CD4-positive, alpha-beta T cell treated with Interleukin-2 at 100 ng/mL for 4 hours (primary cell): ENCODE measurements around the gene OR10H3.
"Not testable (repeated sequence)": the region's sequence is repeated elsewhere in the genome, so short reads cannot be mapped to it uniquely, and the experiment has no call there.

Experiments used
- DNase-seq: peaks from one replicate; pipeline ENCODE4 v3.0.0-alpha.2; 2020; ENCODE audit warnings: low spot score

OR10H3 gene

DNA sequence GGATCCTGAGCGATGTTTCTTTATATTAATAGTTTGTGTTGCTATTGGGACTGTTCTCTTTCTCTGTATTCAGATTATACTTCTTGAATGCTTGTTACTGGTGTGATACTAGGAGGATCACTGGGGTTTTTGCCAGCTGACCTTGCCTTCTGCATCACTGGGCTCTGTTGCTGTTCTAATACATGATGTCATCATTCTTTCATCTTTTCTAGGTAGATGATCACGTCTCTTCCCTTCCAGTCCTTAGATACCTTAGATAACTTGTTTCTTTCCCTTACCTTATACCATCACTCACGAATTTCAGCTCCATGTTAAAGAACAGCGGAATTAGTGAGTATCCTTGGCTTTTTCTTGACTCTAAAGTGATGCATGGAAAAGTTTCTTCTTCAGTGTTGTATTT, at the start of gene OR10H3:
OR10H3 (plus strand) TSS at position 264 of the 400 bp plus-strand sequence. CDS start 3,408 bp downstream, outside the sequence.
- DNase-seq: no peak

GRCh38 chr19:15696654-15697194, 41.1 kb upstream of the OR10H3 start:
- no peak for DNase-seq

GRCh38 chr19:15701757-15702533, 35.8 kb upstream of the OR10H3 start:
- DNase-seq: no peak

DNA sequence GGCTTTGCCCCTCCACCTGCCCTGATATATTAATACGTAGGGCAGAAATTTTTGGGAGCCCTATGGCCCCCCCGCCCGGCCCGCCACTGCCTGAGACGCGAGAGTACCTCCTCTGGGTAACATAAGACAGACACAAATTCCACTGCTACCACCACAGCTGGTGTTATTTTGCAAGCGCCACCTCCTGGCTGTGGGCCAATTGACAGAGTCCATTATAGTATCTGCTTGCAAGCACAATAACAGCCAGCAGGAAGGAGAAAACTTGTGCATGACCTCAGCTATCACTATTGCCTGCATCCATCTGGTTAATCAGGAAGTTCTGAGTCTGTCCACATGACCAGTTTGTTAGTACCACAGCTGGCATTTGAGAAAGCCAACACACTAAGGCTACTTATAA, 35.3 kb upstream of the OR10H3 start:
- DNase-seq: peak; percentile 15

DNA sequence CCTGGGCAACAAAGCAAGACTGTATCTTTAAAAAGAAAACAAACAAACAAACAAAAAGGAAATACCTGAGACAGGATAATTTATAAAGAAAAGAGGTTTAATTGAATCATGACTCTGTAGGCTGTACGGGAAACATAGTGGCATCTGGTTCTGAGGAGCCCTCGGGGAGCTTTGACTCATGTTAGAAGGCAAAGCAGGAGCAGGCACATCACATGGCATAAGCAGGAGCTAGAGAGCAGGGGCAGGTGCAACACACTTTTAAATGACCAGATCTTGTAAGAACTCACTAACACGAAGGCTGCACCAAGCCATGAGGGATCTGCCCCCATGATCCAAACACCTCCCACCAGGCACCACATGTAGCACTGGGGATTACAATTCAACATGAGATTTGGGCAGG, 23.1 kb upstream of the OR10H3 start:
- no peak for DNase-seq

DNA sequence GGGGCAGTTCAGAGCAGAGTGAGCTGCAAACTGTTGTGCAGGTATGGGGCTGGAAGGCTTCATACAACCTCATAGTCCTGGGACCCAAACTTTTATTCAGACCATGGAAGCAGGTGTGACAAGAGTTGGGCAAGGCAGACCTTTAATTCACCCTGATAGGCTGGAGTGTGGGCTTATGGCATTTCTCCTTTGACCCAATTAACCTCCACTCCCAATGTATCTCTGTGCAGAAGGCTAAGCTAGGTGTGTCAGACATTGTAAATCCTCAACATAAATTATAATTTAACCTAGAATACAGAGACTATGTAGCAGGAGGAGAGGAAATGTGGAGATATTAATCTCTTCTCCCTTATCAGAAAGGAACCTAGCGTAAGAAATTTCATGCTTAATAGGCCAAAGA, 22.1 kb upstream of the OR10H3 start:
- DNase-seq: no peak

- no peak for DNase-seq
Measured at GRCh38 chr19:15717809-15718208, 20.0 kb upstream of the OR10H3 start.

- DNase-seq: no peak
Measured at GRCh38 chr19:15721268-15721667, 16.5 kb upstream of the OR10H3 start.

DNA sequence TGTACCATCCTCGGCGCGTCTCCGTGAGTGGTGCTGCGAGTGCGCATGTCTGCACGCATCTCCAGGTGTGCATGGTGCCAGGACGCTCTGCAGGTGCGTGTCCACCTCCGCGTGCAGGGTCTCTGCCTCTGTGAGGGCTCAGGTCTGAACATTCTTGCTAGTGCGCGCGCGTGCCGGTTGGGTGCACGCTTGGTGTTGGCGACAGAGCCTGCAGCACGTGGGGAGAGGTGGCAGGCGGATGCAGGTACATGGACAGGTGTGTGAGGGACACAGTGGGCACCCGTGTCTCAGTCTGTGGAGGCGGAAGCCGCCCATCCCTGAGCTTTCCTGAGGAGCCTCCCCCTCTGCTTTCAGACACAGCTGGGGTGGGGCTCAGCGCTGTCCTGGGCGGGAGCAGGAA, 14.8 kb upstream of the OR10H3 start:
- no peak for DNase-seq

- no peak for DNase-seq
Measured at GRCh38 chr19:15727724-15728123, 10.1 kb upstream of the OR10H3 start, which contains the start of gene OR10H2. Gene OR10H2 (plus strand): TSS chr19:15728024. CDS start chr19:15728044, 20 bp downstream.

GRCh38 chr19:15730538-15730937, 7.2 kb upstream of the OR10H3 start:
- no peak for DNase-seq

DNA sequence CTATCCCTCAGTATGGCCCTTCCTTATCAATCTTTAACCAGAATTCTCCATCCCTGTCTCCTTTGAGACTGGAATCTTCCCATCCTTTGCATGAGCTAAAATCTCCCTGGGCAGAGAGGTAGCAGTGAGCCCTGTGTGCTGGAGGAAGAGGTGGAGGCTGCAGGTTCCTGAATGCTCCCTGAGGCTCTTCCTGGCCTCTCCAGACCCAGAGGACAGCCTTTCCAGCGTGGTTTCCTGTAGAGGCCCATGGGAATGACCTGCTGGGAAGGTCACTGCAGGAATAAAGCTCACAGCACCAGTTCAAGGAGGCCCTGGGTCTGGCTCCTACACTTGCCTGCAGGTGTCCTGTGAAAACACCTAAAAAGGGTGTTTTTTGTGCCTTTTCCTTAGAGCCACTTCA, 5.4 kb upstream of the OR10H3 start:
- DNase-seq: no peak

DNA sequence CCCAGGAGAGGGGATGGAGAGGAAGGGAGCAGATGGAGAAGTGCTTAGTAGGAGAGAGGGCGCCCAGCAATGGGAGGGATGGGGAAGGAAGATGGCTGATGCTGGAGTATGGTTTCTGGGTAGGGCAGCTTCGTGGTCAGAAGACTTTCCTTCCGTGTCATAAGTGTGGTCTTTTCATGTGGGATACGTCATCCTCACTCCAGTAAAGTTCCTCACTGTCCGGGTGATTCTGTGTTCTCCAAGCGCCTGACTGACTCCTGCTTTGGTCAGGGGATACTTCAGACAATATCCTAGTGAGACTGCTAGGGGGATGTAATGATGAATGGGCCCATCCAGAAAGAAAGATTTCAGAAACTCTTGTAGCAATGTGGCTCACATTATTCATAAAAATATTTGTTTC, 3.9 kb upstream of the OR10H3 start:
- no peak for DNase-seq

DNA sequence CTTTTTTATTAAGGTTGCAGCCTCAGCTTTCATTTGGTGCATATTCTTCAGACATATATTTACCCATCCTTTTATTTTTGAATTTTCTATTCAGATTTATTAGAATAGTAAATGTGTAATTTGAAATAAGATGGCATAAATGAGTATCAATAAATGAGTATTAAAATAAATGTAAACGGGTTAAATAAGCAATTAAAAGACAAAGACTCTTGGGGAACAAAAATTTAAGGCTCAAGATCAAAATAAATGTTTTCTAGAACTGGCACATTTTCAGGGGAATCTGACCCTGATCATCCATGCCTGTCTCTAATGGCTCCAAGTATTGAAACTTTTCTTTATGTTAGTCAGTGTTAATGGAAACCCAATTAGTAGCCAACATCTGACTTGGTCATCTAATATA, 3.0 kb downstream of the OR10H3 start:
- no peak for DNase-seq

- no peak for DNase-seq
Measured at GRCh38 chr19:15748239-15748638, 10.5 kb downstream of the OR10H3 start.

DNA sequence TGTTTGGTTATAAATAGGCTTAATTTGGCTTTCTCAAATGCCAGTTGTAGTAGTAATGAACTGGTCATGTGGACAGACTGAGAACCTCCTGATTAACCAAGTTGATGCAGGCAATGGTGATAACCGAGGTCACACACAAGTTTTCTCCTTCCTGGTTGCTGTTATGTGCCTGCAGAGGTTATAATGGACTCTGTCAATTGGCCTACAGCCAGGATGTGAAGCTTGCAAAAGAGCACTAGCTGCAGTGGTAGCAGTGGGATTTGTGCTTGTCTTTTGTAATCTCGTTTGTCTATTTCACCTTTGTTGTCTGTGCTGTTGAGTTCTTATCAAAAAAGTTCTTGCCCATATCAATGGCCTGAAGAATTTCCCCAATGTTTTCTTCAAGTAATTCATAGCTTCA, 20.6 kb downstream of the OR10H3 start:
- no peak for DNase-seq

DNA sequence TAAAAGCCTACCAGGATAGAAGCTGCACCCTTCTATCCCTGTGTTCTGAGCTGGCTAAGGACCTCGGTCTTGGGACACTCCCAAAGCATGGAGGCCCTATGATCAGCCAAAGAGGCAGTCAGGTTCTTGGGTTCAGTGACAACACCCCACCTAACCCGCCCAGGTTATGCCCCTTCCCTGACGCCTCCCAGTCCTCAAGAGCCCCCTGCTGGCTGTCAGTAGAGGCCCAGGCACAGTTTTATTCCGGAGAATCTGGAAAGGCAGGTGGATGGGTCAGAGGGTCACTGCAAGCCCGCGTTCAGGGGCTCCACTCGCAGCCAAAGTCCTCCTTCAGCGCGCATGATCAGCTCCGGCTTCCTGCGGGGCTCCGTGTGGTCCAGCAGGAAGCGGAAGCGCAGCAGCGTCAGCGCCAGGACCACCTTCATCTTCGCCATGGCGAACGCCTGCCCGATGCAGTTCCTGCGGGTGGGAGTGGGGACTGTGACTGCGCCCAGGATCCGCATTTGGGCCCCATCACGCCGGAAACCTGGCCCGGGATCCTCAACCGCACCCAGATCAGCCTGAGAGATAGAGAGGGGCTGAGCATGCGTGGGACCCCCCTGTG, 22.3 kb downstream of the OR10H3 start:
- DNase-seq: no peak

- DNase-seq: no peak
Measured at GRCh38 chr19:15769586-15769985, 31.8 kb downstream of the OR10H3 start.

DNA sequence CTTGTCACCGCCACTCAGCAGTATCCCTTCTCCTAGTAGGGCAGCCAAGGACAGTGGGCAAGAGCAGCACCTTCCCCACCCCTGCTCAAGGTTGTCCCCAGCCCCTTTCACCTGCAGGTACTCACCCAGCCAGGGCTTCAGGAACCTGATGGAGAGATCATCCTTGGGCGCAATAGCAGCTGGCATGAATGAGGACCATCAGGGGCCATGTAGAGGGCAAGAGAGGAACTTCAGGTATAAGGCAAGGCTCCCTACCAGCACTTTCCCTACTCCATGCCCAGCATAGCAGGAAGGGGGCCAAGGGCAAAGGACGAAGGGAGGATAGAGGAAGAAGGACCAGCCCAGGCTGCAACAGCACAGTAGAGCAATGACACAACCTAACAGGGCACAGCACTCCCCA, 36.4 kb downstream of the OR10H3 start:
- DNase-seq: not testable (repeated sequence)

DNA sequence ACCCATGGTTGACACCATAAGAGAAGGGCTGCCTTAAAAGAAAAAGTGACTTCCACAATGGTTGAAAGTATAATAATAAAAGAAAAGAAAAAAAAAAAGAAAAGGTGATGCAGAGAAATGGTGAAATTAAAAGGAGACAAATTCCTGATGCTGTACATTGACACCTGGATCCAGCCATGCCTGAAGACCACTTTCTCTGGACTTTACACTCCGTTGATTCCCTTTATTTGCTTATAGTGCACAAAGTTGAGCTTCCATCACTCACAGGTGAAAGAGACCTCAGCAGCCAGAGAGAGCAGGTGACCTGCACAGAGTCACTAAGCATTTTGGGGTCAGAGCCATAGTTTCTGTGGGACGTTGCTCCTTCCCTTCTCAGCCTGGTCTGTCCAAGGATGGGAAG, 37.5 kb downstream of the OR10H3 start:
- no peak for DNase-seq

DNA sequence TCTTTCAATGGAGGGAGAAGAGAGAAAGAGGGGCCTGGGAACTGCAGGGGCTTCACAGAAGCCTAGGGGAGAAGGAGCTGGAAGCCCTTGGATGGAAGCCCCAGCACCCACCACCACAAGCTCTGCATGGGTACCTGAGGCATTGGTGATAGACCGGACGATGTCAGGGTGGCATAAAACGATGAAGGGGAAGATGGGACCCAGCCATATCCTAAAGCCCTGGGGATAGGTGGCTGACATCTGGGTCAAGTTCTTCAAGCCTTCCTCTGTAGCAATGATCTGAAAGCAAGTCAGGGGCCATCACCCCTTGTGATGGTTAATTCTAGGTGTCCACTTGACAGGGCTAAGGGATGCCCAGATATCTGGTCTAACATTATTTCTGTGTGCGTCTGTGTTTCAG, 38.5 kb downstream of the OR10H3 start:
- DNase-seq: no peak

GRCh38 chr19:15776991-15777970, 39.5 kb downstream of the OR10H3 start:
- no peak for DNase-seq
